ENCODE results near the gene FNBP1.

The FNBP1 gene

DNA sequence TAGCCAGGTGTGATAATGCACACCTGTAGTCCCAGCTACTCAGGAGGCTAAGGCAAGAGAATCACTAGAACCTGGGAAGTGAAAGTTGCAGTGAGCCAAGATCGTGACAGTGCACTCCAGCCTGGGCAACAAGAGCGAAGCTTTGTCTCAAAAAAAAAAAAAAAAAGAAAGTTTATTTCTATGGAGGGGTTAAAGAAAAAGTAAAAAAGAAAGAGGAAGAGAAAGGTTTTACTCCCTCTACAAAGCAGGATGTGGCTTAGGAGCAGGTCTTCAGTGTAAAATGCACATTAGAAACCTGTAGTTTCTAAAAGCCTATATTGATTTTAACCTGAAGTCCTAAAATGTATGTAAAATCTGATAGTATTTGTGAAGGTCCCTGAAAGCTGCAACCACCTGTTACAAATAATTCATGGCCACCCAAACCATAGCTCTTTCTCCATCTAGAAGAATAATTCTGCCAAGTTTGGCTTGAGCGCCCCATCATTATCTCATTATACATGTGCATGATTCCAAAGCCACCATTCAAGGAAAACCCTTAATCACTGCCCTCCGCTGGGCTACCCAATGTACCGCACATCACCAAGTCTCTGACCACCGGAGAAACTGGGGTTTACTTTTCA is 3.4 kb downstream of the FNBP1 start:
- Mint-ChIP-seq H3K36me3 (ENCODE audit: low read depth) (peaks cover 43% of the 10 kb centered on the region), H3K27ac (peak overlapping the region; percentile 100), H3K9me3 (no peaks in the 10 kb centered on the region), H3K4me3 (peak overlapping the region; percentile 90), H3K27me3 (ENCODE audit: low read depth) (no peaks in the 10 kb centered on the region), H3K4me1 (ENCODE audit: low read depth) (peaks cover 63% of the 10 kb centered on the region)
- no peak for DNase-seq (ENCODE audit: low spot score)

DNA sequence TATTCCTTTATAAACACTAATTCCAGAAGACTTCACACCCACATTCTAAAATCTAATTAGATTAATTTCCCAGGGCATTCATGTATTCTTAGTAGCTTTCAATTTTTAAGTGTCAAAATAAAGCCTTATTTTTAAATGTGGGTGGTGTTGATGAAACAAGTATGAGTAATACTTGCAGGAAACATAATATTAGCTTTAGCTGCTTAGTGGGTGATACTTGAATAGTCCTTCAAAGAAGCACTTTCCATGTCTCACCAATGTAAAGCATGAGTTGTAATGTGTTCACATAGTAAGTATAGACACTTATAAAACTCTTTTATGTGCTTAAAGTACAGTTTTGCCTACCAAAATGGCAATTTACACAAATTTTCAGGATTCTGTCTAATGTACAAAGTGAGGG is 6.9 kb downstream of the FNBP1 start:
- peak overlapping the region; percentile 90 for H3K4me3 Mint-ChIP-seq
- H3K36me3 Mint-ChIP-seq (ENCODE audit: low read depth): peaks cover 46% of the 10 kb centered on the region
- H3K9me3 Mint-ChIP-seq: no peaks in the 10 kb centered on the region
- peak overlapping the region; percentile 85 for H3K27ac Mint-ChIP-seq
- no peak for DNase-seq (ENCODE audit: low spot score)
- H3K27me3 Mint-ChIP-seq (ENCODE audit: low read depth): no peaks in the 10 kb centered on the region
- peaks cover 68% of the 10 kb centered on the region for H3K4me1 Mint-ChIP-seq (ENCODE audit: low read depth)

DNA sequence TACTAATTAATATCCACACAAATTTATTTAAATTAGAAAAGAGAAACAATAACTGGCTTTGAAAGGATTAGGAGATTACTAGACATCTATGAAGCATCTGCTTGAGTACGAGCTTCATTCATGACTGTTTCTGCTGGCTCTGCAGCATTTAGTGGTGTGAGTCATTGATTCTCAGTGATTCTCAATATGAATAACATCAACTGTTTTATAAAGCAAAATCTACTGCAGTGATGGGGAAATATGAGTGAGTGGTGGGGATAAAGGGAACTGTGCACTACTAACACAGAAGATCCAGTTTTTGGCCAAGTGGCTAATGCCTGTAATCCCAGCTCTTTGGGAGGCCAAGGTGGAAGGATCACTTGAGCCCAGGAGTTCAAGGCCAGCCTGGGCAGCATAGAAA is 8.4 kb downstream of the FNBP1 start:
- H3K27ac Mint-ChIP-seq: peak overlapping the region; percentile 88
- peaks cover 37% of the 10 kb centered on the region for H3K36me3 Mint-ChIP-seq (ENCODE audit: low read depth)
- peak overlapping the region; percentile 47 for H3K4me3 Mint-ChIP-seq
- no peaks in the 10 kb centered on the region for H3K27me3 Mint-ChIP-seq (ENCODE audit: low read depth)
- H3K4me1 Mint-ChIP-seq (ENCODE audit: low read depth): peaks cover 70% of the 10 kb centered on the region
- H3K9me3 Mint-ChIP-seq: no peaks in the 10 kb centered on the region
- no peak for DNase-seq (ENCODE audit: low spot score)

DNA sequence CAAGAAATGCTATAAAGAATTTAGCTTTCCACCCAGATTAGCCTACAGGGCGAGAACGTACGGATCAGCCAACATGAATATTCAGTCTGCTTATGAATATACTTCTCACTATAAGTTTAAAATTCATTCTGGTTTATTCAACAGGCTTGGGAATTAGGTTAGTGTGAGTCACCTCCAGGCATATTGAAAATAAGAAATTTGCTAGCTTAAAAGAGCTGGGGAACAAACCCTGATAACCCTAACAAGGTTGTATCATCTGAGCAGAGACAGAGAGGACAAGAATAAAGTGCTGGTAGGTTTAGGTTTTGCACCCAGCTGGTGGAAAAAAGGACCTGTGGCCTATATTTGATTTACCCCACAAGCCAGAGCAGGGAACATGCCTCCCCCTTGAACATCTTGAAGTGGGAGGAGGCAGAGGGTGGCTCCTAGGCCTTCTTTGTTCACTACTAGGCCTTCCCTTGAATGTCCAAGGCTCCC is 12.3 kb downstream of the FNBP1 start:
- H3K27me3 Mint-ChIP-seq (ENCODE audit: low read depth): no peaks in the 10 kb centered on the region
- peaks cover 76% of the 10 kb centered on the region for H3K4me1 Mint-ChIP-seq (ENCODE audit: low read depth)
- H3K4me3 Mint-ChIP-seq: peak overlapping the region; percentile 44
- DNase-seq (ENCODE audit: low spot score): no peak
- H3K27ac Mint-ChIP-seq: peak overlapping the region; percentile 83
- no peaks in the 10 kb centered on the region for H3K9me3 Mint-ChIP-seq
- peaks cover 48% of the 10 kb centered on the region for H3K36me3 Mint-ChIP-seq (ENCODE audit: low read depth)

DNA sequence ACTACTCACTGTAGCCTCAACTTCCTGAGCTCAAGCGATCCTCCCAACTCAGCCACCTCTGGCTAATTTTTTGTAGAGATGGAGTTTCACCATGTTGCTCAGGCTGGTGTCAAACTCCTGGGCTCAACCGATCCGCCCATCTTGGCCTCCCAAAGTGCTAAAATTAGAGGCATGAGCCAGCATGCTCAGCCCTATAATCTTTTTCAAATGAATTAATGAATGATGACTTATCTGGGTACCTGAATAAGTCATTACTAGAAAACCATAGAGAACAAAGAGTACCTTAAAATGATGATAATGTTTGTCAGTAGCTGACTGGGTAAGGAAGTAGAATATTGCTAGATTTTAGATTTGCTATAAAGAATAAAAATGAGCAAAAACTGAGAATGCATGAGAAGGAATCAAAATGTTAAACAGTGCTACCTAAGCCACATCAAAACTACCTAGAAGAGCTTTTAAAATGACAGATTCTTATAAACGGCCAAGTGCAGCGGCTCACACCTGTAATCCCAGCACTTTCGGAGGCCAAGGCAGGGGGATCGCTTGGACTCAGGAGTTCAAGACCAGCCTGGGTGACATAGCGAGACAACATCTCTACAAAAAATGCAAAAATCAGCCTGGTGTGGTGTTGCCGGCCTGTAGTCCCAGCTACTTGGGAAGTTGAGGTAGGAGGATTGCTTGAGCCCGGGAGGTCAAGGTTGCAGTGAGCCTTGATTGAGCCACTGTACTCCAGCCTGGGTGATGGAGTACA is 13.6 kb downstream of the FNBP1 start:
- Mint-ChIP-seq H3K27me3 (ENCODE audit: low read depth) (no peaks in the 10 kb centered on the region), H3K4me3 (peak overlapping the region; percentile 52), H3K36me3 (ENCODE audit: low read depth) (peaks cover 39% of the 10 kb centered on the region), H3K4me1 (ENCODE audit: low read depth) (peaks cover 73% of the 10 kb centered on the region), H3K27ac (peak overlapping the region; percentile 72), H3K9me3 (no peaks in the 10 kb centered on the region)
- peak; percentile 57 for DNase-seq (ENCODE audit: low spot score)

DNA sequence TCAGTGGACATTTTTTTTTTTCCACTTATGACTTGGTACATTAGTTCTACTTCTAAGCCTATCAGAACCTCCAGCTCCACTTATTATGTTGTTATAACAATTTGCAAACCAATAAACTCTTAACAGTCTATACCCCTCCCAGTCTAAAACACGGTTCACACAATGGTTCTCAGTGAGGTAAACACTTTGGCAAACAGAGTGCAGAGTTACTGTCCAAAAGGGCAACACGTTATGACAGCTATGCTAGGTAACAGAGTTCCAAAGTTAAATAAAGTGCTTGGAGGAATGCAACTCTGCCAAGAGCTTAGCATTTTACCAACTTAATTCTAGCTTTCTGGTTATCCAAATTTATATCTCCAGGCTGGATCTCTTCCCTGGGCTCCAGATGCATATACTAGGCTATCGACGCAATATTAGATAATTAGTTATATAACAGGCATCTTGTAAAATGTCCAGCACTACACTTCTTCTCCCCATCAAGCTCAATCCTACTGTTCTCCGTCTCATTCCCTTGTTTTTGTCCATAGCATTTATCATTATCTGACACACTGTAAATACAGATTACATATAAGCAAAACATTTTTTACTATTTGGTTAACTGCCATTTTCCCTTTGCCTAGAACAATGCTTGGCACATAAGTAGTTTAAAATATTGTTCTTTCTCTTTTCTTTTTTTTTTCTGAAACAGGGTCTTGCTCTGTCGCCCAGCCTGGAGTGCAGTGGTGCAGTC is 14.3 kb downstream of the FNBP1 start:
- Mint-ChIP-seq H3K4me1 (ENCODE audit: low read depth) (peaks cover 78% of the 10 kb centered on the region), H3K27ac (peak overlapping the region; percentile 72), H3K4me3 (peak overlapping the region; percentile 54), H3K9me3 (no peaks in the 10 kb centered on the region), H3K27me3 (ENCODE audit: low read depth) (no peaks in the 10 kb centered on the region), H3K36me3 (ENCODE audit: low read depth) (peaks cover 41% of the 10 kb centered on the region)
- DNase-seq (ENCODE audit: low spot score): no peak

DNA sequence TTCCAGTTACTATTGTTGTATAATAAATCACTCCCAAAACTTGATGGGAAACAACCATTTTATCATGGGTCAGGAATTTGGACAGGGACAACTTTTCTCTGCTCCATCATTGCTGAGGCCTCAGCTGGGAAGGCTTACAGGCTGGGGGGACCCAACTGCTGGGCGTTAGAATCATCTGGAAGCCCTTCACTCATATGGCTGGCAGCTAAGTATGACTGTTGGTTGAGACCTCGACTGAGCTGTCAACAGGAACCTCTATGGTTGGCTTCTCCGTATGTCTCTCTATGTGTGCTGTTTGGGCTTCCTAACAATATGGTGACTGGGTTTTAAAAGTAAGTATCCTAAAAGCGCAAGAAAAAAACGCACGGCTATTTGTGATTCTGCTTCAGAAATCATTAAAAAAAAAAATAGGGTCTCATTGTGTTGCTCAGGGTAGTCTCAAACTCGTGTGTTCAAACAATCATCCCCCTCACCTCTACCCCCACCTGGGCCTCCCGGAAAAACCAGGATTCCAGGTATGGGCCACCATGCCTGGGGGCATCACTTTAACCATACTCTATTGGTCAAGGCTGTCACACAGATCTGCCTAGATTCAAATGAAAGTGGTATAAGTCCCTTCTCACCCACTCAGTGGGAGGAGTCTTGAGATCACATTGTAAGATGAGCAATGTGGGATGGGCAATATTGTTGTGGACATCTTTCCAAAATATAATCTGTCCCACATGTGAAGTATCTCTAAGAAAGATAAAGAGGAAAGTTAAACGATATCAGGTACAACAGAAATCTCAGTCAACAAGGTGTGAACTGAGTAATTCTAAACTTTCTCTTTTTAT is 15.2 kb downstream of the FNBP1 start:
- no peaks in the 10 kb centered on the region for H3K9me3 Mint-ChIP-seq
- peak overlapping the region; percentile 72 for H3K27ac Mint-ChIP-seq
- no peaks in the 10 kb centered on the region for H3K27me3 Mint-ChIP-seq (ENCODE audit: low read depth)
- H3K4me1 Mint-ChIP-seq (ENCODE audit: low read depth): peaks cover 80% of the 10 kb centered on the region
- DNase-seq (ENCODE audit: low spot score): no peak
- H3K4me3 Mint-ChIP-seq: peak overlapping the region; percentile 54
- H3K36me3 Mint-ChIP-seq (ENCODE audit: low read depth): peaks cover 38% of the 10 kb centered on the region

DNA sequence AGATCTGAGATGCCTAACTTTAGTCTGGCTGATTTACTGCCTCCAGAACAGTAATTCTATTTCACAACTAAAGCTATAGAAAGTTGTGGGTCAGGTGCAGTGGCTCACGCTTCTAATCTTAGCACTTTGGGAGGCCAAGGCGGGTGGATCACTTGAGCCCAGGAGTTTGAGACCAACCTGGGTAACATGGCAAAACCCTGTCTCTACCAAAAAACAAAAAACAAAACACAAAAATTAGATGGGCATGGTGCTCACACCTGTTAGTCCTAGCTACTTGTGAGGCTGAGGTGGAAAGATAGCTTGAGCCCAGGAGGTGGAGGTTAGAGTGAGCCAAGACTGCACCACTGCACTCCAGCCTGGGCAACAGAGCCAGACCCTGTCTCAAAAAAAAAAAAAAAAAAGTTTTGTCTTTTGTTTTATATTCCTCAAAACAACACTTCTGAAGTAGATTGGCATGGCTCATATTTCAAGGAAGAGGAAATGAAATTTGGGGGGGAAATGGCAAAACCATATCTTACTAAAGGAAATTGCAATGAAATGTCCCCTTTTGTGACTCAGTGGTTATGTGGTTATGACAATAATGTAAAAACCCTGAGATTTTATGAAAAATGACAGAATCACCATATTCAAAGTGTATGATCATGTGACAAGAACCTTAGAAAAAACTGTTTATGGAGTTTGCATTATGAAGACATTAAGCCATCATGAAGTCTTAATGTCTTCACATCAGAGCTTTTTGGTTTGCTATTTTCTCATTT is 16.2 kb downstream of the FNBP1 start:
- Mint-ChIP-seq H3K9me3 (no peaks in the 10 kb centered on the region), H3K27me3 (ENCODE audit: low read depth) (no peaks in the 10 kb centered on the region), H3K4me3 (peak overlapping the region; percentile 54), H3K36me3 (ENCODE audit: low read depth) (peaks cover 40% of the 10 kb centered on the region), H3K4me1 (ENCODE audit: low read depth) (peaks cover 76% of the 10 kb centered on the region), H3K27ac (peak overlapping the region; percentile 60)
- DNase-seq (ENCODE audit: low spot score): no peak

DNA sequence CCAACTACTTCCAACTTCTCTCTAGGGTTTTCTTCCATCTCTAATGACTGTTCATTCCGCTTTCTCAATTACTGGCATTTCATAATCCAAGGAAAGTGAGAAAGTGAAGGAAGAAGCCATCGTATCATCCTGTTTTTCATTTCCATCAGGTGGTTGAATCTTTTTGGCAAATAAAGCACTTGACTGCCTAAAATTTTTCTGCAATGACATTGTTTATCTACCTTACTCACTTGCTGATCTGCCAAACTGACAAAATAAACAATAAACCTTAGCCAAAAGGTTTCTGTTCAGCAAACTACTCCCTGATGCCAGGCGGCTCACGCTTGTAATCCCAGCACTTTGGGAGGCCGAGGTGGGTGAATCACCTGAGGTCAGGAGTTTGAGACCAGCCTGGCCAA is 18.4 kb downstream of the FNBP1 start:
- H3K36me3 Mint-ChIP-seq (ENCODE audit: low read depth): peaks cover 53% of the 10 kb centered on the region
- H3K4me3 Mint-ChIP-seq: no peak overlapping the region
- no peaks in the 10 kb centered on the region for H3K9me3 Mint-ChIP-seq
- no peaks in the 10 kb centered on the region for H3K27me3 Mint-ChIP-seq (ENCODE audit: low read depth)
- peaks cover 71% of the 10 kb centered on the region for H3K4me1 Mint-ChIP-seq (ENCODE audit: low read depth)
- no peak for DNase-seq (ENCODE audit: low spot score)
- H3K27ac Mint-ChIP-seq: peak overlapping the region; percentile 26

DNA sequence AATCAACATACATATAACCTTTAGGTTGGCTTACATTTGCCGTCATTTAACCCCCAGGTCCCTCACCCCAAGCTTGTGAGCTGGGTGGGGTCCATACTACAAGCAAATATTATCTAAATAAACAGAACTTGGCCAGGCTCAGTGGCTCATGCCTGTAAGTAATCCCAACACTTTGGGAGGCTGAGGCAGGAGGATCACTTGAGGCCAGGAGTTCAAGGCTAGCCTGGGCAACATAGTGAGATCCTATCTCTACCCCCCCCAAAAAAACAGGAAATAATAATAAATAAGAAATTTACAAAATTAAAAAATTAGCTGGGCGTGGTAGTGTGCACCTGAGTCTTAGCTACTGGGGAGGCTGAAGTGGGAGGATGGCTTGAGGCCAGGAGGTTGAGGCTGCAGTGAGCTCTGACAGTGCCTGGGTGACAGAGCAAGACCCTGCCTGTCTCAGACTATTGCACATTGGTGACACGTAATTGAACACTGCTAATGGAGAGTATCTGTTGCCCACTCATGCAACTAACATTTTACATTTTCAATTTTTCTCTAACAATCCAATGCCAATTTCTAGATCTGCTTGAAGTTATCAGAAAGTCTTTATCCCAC is 18.9 kb downstream of the FNBP1 start:
- no peaks in the 10 kb centered on the region for H3K27me3 Mint-ChIP-seq (ENCODE audit: low read depth)
- peak overlapping the region; percentile 74 for H3K27ac Mint-ChIP-seq
- H3K4me1 Mint-ChIP-seq (ENCODE audit: low read depth): peaks cover 66% of the 10 kb centered on the region
- no peaks in the 10 kb centered on the region for H3K9me3 Mint-ChIP-seq
- H3K4me3 Mint-ChIP-seq: peak overlapping the region; percentile 8
- peaks cover 52% of the 10 kb centered on the region for H3K36me3 Mint-ChIP-seq (ENCODE audit: low read depth)
- DNase-seq (ENCODE audit: low spot score): no peak

DNA sequence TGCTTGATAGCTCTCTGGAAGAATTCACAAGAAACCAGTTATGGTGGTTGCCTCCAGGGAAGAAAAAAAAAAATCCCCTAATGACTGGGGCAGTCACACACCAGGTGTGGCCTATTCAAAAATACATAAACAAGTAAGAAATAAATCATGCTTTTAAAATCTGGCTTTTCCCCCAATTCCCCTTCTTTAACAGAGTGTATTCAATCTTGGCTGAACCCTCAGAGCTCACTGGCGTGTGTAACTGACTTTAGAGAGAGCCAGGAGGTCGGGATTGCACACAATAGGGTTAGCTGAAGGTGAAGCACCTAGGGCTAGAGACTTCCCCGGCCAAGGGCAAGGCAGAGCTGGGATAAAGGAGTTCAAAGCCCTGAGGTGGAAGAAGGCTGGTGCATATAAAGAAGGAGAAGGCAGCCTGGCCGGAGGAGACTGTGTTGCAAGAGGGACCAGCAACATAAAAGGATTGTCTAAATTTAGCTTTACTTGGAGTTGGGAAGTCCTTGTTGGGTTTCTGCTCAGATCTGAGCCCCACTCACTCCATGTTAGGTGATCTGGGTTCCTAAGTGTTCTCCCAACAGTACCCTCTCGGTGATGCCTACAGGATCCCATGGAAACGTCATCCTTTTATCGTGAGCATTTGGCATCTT is 19.7 kb downstream of the FNBP1 start:
- peaks cover 48% of the 10 kb centered on the region for H3K36me3 Mint-ChIP-seq (ENCODE audit: low read depth)
- H3K4me1 Mint-ChIP-seq (ENCODE audit: low read depth): peaks cover 58% of the 10 kb centered on the region
- no peaks in the 10 kb centered on the region for H3K27me3 Mint-ChIP-seq (ENCODE audit: low read depth)
- H3K4me3 Mint-ChIP-seq: no peak overlapping the region
- no peaks in the 10 kb centered on the region for H3K9me3 Mint-ChIP-seq
- H3K27ac Mint-ChIP-seq: peak overlapping the region; percentile 74
- DNase-seq (ENCODE audit: low spot score): no peak

DNA sequence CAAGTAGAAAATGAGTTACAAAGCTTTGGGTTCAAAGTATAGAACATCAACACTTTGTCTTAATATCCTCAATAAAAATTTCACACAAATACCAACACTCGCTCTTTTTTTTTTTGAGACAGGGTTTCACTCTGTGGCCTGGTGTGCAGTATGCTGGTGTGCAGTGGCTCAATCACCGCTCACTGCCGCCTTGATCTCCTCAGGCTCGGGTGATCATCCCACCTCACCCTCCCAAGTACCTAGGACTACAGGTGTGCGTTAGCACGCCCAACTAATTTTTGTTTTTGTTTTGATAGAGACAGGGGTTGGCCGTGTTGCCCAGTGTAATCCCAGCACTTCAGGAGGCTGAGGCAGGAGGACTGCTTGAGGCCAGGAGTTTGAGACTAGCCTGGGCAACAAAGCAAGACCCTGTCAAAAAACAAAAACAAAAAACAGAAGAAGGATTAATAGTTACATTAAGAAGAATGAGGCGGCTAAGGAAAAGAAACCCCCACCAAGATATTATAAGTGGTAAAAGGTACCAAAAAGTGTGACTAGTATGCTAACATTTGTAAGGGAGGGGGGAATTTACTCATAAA is 20.3 kb downstream of the FNBP1 start:
- H3K4me1 Mint-ChIP-seq (ENCODE audit: low read depth): peaks cover 54% of the 10 kb centered on the region
- H3K27me3 Mint-ChIP-seq (ENCODE audit: low read depth): no peaks in the 10 kb centered on the region
- H3K27ac Mint-ChIP-seq: peak overlapping the region; percentile 28
- H3K4me3 Mint-ChIP-seq: no peak overlapping the region
- no peak for DNase-seq (ENCODE audit: low spot score)
- no peaks in the 10 kb centered on the region for H3K9me3 Mint-ChIP-seq
- H3K36me3 Mint-ChIP-seq (ENCODE audit: low read depth): peaks cover 45% of the 10 kb centered on the region
